ENCODE results near the gene LNP1. TPM values are rescaled to one million over a fixed set of nuclear protein-coding genes. Genes with fewer than 3 reads are reported as not detected.
A peak's percentile ranks its signal among the peaks of the same experiment; 100 is the strongest.

Gene LNP1
- total and polyA plus RNA-seq, 4 donors = 1.1 to 4.7 (median 1.5) TPM

GRCh38 chr3:100454677-100455076, 53.3 kb downstream of the LNP1 start (continued):
- TF ChIP-seq ZBTB33 (IDR thresholded peaks at IDR 0.05) = peak; percentile 45
- TF ChIP-seq JUND (IDR thresholded peaks at IDR 0.05) = peak in 1 of 2 donors; percentile 47

GRCh38 chr3:100455841-100456550, 54.7 kb downstream of the LNP1 start:
- TF ChIP-seq ZBTB33 (IDR thresholded peaks at IDR 0.05) (no peak), RAD21 (IDR thresholded peaks at IDR 0.05) (no peak), SP1 (IDR thresholded peaks at IDR 0.05) (no peak), ATF3 (IDR thresholded peaks at IDR 0.05) (no peak), HNF4A (conservative IDR thresholded peaks at IDR 0.05) (no peak), RXRA (IDR thresholded peaks at IDR 0.05) (no peak), FOXA1 (IDR thresholded peaks at IDR 0.05) (no peak), FOXA2 (IDR thresholded peaks at IDR 0.05) (no peak), NR2F2 (IDR thresholded peaks at IDR 0.05) (no peak), HNF4G (IDR thresholded peaks at IDR 0.05) (no peak), MAX (IDR thresholded peaks at IDR 0.05) (no peak), EGR1 (IDR thresholded peaks at IDR 0.05; ENCODE audit: low read depth in 2 of 2) (no peak), CTCF (IDR thresholded peaks at IDR 0.05; ENCODE audit: low read depth, low read length, missing input control) (no peak), GABPA (IDR thresholded peaks at IDR 0.05 in 1 of 2, conservative IDR thresholded peaks at IDR 0.05 in 1 of 2) (no peak)
- Histone ChIP-seq H3K36me3 (ENCODE audit: control insufficient read depth in 4 of 4, insufficient read depth in 3 of 4, low read depth in 1 of 4, low read length in 3 of 4) (no peaks in the 10 kb centered on the region), H3K27ac (ENCODE audit: low read depth in 1 of 2, low read length in 2 of 2) (no peak overlapping the region), H3K4me3 (ENCODE audit: low read depth in 1 of 3, low read length in 3 of 3) (no peak overlapping the region), H3K9ac (ENCODE audit: low read depth in 1 of 2, low read length in 2 of 2) (no peak overlapping the region), H3K4me1 (ENCODE audit: control insufficient read depth in 4 of 4, insufficient read depth in 4 of 4, low read length in 3 of 4) (peaks cover 0 to 37% (median 19%) of the 10 kb centered on the region in 4 donors), H3K9me3 (ENCODE audit: control insufficient read depth in 4 of 4, low read length in 3 of 4) (no peaks in the 10 kb centered on the region), H3K27me3 (ENCODE audit: control insufficient read depth in 4 of 4, insufficient read depth in 4 of 4, low read length in 3 of 4) (no peaks in the 10 kb centered on the region)
- 94% methylated on average over 2 of the region's 2 CpGs for WGBS
- no peak for DNase-seq (ENCODE audit: low spot score)
